NCI-H82 treated with DMSO at 0.1 percent for 48 hours (cell line): ENCODE measurements around the gene PTPRF.

Source experiments
- DNase-seq: peaks from one replicate; lab custom pipeline; 2025; ENCODE audit not compliant: unreplicated experiment; lab: John Stamatoyannopoulos, UW

PTPRF gene

DNA sequence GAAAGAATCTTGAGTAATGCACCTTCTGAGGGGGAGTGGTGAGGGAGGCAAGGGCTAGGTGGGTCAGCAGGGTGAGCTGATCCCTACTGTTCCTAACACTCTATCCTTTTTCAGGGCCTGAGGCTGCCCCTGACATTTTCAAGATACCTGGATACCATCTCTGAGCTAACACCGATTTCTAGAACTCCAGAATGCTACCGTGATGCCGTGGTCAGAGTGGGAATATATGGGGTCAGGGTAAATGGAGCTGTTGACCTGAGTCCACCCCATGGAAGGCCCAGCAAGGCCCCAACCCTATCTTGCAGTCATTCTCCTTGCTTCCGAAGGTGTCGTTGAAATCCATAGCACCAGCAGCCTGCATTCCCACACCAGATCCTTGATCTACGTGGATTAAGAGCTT lies 18.0 kb upstream of the PTPRF start:
- DNase-seq = no peak

DNA sequence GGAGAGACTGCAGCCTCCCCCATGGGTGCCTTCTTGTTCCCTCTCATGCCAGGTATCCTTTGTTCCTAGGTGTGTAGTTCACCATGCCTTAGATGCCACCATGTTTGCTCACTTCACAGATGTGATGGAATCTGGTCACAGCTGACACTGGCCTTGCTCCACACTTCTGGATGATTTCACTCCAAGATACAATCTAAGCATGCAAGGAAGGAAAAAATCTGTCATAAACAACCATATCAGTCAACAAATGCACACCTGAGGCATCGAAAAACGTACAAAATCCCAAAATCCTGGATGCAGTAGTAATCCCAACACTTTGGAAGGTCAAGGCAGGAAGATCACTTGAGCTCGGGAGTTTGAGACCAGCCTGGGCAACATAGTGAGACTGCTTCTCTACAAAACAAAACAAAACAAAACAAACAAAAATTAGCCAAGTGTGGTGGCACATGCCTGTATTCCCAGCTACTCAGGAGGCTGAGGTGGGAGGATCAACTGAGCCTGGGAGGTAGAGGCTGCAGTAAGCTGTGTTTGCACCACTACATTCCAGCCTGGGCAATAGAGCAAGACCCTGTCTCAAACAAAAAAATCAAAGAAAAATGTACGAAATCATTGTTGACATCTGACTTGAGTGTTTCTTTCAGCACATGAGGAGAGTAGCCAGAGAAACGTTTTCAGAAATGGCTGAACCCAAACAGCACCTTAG lies 17.1 kb upstream of the PTPRF start:
- DNase-seq = no peak

GRCh38 chr1:43518935-43519686 lies 11.6 kb upstream of the PTPRF start:
- peak; percentile 85 for DNase-seq

DNA sequence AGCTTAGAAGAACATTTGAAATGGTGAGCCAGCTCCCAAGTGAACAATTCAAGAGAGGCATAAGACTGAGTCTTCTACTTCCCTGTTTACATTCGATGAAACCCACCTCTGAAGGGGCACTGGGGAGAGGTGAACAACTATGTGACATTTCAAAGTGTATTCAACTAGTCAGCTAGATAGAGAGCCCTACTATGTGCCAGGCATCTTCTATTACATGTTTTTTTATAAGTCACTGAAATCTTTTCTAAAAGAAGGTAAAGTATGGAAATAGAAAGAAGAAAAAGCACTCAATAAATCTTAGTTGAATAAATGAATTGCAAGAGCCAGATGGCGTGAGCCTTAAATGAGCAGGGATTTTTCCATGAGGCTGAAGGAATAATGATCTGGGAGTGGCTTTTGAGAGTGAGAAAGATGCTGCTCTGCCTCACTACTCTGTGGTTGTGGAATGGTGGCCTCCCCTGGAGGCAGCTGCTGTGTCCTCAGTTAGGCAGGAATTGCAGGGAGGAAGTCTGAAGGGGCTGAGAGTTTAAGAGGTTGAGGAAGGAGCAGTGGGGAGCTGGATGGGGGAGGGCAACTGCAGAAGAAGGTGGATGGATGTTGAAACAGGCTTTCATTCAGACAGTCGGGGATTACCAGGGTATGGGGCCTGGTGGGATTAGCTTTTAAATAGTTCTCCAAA lies 10.4 kb upstream of the PTPRF start:
- DNase-seq = peak; percentile 99

DNA sequence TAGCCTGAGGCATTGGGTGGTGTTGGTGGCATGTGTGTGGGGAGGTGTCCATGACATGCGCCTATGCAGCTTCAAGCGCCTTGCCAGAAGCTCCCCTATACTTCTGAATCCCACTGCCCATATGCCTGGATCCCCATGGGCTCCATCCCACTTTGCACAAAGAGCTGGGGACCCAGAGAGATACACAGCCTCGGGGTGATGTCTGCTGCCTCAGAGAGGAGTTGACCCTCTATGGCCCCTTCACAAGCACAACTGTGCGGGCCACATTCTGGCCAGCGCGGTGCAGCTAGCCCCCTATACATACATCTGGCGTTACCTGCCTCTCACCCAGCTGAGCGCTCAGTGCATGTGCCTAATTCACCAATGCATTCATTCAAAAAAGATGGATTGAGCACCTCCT lies 9.6 kb upstream of the PTPRF start:
- no peak for DNase-seq

- no peak for DNase-seq
Observed at GRCh38 chr1:43521756-43522155, 8.9 kb upstream of the PTPRF start.

DNA sequence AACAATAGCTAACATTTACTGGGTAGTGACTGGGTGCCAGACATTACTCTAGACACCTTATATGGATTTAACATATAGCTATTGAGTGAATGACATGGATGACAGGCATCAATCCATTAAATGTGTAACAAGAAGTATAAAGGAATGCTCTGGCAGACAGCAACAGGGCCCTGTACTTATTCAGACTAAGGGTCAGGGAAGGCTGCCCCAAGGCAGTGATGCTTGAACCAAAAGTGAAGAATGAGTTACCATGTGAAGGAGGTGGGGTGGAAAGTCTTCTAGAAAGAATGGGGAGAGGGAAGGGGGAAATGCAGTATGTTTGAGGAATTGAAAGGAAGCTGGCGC lies 8.3 kb upstream of the PTPRF start:
- no peak for DNase-seq

GRCh38 chr1:43522776-43523480 lies 7.8 kb upstream of the PTPRF start:
- peak; percentile 65 for DNase-seq

DNA sequence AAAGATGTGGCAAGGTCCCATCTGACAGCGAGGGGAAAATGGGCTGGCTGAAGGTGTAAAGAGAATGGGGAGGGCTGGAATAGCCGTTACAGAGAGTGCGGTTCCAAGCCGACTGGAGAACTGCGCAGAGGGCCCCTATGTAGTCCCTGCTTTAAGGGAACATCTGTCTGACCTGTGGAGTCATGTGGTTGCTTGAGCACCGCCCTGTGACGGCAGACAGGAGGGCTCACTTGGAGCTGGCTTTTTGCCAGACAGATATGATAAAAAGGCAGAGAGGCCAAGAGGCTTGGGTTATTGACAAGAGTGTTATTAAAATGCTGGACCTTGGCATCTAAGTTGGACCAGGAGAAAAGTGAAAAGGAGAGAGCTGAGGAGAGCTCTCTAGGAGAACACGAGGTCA lies 5.9 kb upstream of the PTPRF start:
- no peak for DNase-seq

GRCh38 chr1:43526002-43526401 lies 4.7 kb upstream of the PTPRF start:
- DNase-seq = no peak

GRCh38 chr1:43527111-43527878 lies 3.4 kb upstream of the PTPRF start:
- no peak for DNase-seq

- peak; percentile 85 for DNase-seq
Observed at GRCh38 chr1:43529206-43529731, 1.4 kb upstream of the PTPRF start.

- no peak for DNase-seq
Observed at GRCh38 chr1:43531107-43531905, 623 bp downstream of the PTPRF start.

GRCh38 chr1:43531906-43532584 lies 1.4 kb downstream of the PTPRF start:
- DNase-seq = no peak

DNA sequence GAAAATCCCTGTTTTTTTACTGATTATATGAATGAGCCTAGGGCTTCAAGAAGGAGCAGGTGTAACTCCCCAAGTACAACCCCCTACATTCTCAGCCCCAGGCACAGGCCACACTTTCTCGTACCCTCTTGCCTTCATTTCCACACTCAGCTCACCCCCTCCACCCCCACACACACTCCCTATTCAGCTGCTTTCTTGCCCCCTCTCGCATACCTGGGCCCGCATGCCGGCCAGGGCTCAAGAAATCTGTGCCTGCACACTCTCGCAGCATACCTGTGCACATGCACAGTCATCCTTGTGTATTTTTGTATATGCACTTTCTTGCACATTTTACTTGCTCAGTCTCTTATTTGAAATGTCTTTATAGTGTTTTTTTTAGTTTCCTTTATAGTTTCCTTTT lies 2.0 kb downstream of the PTPRF start:
- no peak for DNase-seq

DNA sequence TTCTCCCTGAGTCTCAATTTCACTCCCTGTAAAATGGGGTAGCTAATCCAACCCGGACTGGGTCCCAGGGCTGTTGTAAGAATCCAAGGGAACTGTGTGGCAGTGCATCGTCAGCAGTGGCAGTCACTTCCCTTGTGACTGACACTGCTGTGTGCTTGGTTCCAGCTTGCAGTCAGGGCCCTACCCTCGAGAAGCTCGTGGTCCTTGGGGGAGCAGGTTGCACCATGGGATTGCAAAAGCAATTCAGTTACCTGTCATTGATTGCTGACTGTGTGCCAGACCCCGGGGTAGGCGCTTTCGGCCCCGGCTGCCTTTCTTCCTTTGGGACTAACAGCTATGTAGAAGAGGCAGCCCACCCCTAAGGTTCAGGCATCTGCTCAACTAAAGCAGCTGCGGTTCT lies 2.9 kb downstream of the PTPRF start:
- no peak for DNase-seq

DNA sequence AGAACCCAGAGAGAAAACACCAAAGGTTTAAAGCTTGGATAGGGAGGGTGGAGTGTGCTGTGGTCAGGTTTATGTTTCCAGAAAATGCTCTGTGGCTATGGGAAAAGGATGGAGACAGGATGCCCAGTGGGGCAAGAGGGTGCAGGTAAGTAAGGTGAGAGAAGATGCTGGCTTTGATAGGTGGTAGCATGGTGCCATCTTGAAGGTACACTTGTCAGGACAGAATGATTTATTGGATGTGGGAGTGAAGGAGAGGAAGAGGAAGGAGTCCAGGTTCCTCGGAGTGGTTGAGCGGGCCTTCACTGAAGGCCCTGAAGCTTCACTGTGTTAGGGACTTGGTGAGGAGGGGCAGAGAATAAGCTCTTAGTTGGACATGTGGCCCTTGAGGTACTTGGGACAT lies 3.6 kb downstream of the PTPRF start:
- DNase-seq = no peak

DNA sequence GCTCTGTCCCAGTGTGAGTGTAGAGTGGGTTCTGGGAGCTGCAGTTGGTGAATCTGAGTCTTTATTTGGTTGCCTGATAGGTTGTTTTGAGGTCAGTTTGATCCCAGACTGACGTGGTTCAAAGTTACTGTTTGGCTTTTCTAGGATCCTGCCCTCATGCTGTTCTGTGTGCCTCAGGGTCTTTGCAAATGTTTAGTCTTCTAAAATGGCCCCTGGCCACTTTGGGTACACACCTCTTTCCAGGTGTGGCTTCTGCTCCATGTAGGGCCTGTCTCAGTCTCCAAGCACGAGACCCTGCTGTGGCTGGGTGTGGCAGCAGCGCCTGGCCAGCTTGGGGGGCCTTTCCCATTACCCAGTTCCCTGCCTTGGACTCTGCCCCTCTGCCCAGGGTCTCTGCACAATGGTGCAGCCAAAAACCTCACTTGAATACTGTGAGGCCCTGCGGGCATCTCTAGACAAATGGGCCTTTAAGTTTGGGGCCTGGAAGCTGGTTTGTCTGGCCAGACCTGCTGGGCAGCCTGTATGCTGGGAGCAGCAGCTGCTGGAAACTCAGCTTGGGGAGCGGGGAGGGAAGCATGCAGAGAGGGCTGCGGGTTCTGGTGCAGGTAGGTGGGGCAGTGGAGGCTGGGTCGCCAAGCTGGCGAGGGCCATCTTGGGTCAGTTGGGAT lies 5.6 kb downstream of the PTPRF start:
- no peak for DNase-seq

GRCh38 chr1:43536864-43537358 lies 6.2 kb downstream of the PTPRF start:
- no peak for DNase-seq
